GM20000 (cell line): Measurements from ENCODE around the gene VIPAS39.

Experiments
- DNase-seq: peaks from one replicate; pipeline ENCODE4 v3.0.0; 2012; ENCODE audit warnings: low spot score
- TF ChIP-seq, protein P1 (sequence below): IDR thresholded peaks from 2 replicates; pipeline ENCODE4 v1.5.1; 2012; ENCODE audit warnings: mild to moderate bottlenecking, control low read depth; ENCODE audit errors: extremely low read depth, missing control alignments

Gene VIPAS39

DNA sequence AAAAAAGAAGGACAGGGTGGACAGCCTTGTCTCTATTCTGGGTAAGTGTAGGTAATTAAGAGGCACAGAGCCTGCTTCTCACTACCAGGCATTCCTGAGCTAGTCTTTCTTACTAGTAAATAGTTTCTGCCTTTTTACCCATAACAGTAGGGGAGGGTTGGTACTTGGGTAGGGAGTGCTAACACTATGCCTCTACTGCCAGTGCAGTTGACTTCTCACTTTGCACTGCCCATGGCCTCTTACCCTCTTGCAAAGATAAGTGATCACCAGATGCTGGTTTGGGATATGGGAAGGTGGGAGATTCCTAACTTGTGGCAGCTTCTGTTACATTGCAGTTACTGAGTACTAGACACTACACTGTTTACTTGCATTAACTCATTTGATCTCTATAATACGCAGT is 12.1 kb upstream of the VIPAS39 start:
- TF ChIP-seq, protein P1, sequence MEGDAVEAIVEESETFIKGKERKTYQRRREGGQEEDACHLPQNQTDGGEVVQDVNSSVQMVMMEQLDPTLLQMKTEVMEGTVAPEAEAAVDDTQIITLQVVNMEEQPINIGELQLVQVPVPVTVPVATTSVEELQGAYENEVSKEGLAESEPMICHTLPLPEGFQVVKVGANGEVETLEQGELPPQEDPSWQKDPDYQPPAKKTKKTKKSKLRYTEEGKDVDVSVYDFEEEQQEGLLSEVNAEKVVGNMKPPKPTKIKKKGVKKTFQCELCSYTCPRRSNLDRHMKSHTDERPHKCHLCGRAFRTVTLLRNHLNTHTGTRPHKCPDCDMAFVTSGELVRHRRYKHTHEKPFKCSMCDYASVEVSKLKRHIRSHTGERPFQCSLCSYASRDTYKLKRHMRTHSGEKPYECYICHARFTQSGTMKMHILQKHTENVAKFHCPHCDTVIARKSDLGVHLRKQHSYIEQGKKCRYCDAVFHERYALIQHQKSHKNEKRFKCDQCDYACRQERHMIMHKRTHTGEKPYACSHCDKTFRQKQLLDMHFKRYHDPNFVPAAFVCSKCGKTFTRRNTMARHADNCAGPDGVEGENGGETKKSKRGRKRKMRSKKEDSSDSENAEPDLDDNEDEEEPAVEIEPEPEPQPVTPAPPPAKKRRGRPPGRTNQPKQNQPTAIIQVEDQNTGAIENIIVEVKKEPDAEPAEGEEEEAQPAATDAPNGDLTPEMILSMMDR = no peak
- DNase-seq = no peak

DNA sequence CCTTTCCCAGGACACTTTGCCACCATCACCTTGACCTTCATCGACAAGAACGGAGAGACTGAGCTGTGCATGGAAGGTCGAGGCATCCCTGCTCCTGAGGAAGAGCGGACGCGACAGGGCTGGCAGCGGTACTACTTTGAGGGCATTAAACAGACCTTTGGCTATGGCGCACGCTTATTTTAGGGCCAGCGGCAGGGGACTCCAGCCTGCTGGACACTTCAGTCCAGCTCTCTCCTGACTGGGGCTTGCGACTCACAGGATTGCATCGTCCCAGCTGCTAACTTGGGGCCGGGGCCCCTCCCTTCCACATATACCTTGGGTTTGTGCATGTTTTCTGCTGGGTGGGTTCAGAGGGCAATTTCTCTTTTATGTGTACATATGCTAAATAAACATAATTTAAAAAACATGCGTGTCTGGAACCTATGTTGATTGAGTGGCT is 11.7 kb upstream of the VIPAS39 start:
- TF ChIP-seq, protein P1 = no peak
- no peak for DNase-seq

DNA sequence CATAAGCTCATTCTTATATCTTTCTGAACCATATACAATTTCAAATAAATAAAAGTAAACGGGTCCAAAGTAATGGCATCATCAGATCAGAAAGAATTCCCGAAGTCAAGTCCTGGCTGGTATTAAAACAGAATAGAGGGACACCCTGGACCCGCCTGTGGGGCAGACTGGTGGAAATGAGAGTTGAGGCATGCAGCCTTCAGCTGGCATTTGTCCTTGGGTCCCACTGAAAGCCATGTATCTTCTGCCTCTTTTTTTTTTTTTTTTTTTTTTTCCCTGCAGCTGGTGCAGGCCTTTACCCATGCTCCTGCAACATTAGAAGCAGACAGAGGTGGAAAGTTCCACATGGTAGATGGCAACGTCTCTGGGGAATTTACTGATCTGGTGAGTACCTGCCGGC is 10.4 kb upstream of the VIPAS39 start:
- DNase-seq = no peak
- TF ChIP-seq, protein P1 = no peak

- TF ChIP-seq, protein P1 = peak; percentile 62
- DNase-seq = peak; percentile 49
Observed at GRCh38 chr14:77459072-77459723, 1.8 kb upstream of the VIPAS39 start.

DNA sequence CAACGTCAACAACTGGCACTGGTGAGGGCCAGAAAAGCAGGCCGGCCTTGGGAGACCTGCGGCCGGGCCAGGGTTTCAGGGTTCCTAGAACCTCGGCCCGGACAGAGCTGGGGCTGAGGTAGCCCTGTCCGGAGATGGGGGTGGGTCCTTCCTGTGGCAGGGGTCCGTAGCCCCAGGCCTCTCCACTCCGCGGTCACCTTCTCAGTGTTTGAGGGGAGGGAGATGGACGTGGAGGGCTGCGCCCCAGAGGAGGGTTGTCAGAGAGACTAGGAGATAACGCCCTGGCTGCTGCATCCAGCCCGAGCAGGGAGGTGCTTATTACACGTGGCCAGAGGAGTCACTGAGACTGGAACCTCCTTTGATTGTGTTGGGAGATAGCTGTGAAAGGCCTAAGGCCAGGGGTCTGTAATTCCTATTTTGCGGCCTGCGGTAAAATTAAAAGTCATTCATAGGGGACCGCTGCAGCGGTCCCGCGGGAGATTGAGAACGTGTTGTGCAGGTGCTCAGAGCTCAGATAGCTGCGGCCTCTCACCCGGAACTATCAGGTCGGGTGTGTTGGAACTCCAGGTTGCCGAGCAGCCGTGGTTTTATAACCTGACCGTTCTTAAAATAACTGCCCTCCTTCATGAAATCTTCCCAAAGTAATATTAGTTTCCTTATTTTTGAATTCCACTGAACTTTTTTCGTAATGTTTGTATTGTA is 999 bp upstream of the VIPAS39 start:
- TF ChIP-seq, protein P1 = no peak
- peak; percentile 24 for DNase-seq

DNA sequence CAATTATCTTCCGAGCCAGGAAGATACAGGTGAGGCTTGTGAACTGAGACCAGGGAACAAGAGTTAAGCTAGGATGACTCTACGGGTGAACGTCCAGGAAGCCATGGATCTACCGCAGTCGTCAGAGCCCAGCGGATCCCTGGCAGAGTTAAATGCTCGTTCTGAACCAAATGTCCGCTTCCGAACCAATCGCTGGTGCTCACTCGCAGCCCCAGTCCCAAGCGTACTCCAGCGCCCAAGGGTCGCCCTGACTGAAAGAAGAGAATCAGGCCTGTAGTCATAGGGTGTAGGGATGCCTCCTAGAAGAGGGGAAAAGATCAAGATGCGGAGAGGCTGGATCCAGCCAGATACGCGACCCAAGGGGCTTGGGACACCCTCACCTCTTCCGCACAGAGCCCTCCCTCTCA is 283 bp downstream of the VIPAS39 start:
- TF ChIP-seq, protein P1 = no peak
- no peak for DNase-seq

GRCh38 chr14:77455966-77456640 is 1.3 kb downstream of the VIPAS39 start:
- TF ChIP-seq, protein P1 = no peak

More at GRCh38 chr14:77455966-77456640, 1.3 kb downstream of the VIPAS39 start:
- no peak for DNase-seq
